Measurements from ENCODE around the gene ZFYVE1. TPM values are rescaled to one million over a fixed set of nuclear protein-coding genes. Genes with fewer than 3 reads are reported as not detected.

ZFYVE1 gene
- total and polyA plus RNA-seq, 2 donors (not counting 3 experiments of a cell fraction or from before 2014, with no cell fraction given) = 27.3 to 29.2 TPM

DNA sequence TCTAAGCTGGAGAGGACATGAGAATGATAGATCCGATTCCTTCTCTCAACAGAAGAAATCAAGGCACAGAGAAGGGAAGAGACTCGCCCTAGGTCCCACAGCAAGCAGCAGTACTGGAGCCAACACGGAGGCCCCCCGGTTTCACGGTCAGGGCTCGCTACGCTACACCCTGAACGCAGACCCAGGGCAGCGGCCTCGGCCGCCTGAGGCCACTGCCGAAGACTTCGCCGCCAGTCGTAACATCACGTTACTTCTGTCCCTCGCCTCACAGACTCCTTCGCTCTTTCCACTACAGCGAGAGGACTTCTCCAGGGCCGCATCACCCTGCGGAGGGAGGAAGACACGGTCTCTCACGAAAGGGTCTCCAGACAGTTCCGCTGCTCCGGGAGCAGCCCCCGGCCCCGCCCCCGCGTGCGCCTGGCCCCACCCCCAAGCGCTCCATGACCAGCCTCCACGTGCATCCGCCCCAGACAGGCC is 101.1 kb downstream of the ZFYVE1 start:
- ChIA-PET POLR2A (interaction anchor here (0.7 kb wide), 1 partner anchor 56 kb away, joined by 5 read pairs; no protein-coding TSS in a partner anchor), CTCF (interaction anchor here (1.2 to 5.2 kb wide), 4 partner anchors 21 to 412 kb away, joined by 3 to 31 read pairs (median 8); no protein-coding TSS in a partner anchor)
- H3K4me3 ChIP-seq (replicated peaks in 1 of 3; ENCODE audit: insufficient read depth in 1 of 3, low read depth in 1 of 3, low read length in 3 of 3) = peak overlapping the region in 2 of 3 experiments; percentile 55 to 67
- no peaks in the 10 kb centered on the region for H3K79me2 ChIP-seq (ENCODE audit: control insufficient read depth, insufficient read depth, low read length)
- H3K4me2 ChIP-seq (ENCODE audit: insufficient read depth, low read length) = peak overlapping the region; percentile 90
- H3K9me1 ChIP-seq (replicated peaks; ENCODE audit: control insufficient read depth, extremely low read depth, insufficient read depth, low read length) = no peaks in the 10 kb centered on the region
- peak overlapping the region; percentile 95 for H2AFZ ChIP-seq (ENCODE audit: low read depth, low read length)
- H3K4me1 ChIP-seq (ENCODE audit: control insufficient read depth, extremely low read depth, insufficient read depth, low read length) = peaks cover 10% of the 10 kb centered on the region
- FAIRE-seq (peak; percentile 18), DNase-seq (ENCODE audit: low read depth, low spot score) (no peak)
- no peaks in the 10 kb centered on the region for H4K20me1 ChIP-seq (replicated peaks; ENCODE audit: control insufficient read depth, extremely low read depth, insufficient read depth, low read length)
- peak overlapping the region; percentile 43 for H3K9ac ChIP-seq (replicated peaks; ENCODE audit: extremely low read depth, insufficient read depth, low read length)
- H3K9me3 ChIP-seq (replicated peaks; ENCODE audit: control insufficient read depth, insufficient read depth, low read length) = no peaks in the 10 kb centered on the region
- no TSS peak for BruUV-seq (replicated peaks)
- intact Hi-C loops (cut with micrococcal nuclease) = loop anchor here (1.0 kb wide), 1 partner anchor 32 kb away; the partner anchor contains the start of gene DPF3
- H3K27ac ChIP-seq (ENCODE audit: insufficient read depth, low read depth, low read length) = peak overlapping the region; percentile 10
- peaks cover 0 to 2% of the 10 kb centered on the region in 2 experiments for H3K27me3 ChIP-seq (ENCODE audit: control insufficient read depth in 2 of 2, insufficient read depth in 2 of 2, low read length in 2 of 2)
- H3K36me3 ChIP-seq (ENCODE audit: control insufficient read depth in 2 of 2, extremely low read depth in 1 of 2, insufficient read depth in 2 of 2, low read length in 2 of 2) = no peaks in the 10 kb centered on the region
- dilution Hi-C loops (cut with MboI; ENCODE audit: extremely low pct_ligation_motif_present, low sequenced_read_pairs) = no loop called here
- TF ChIP-seq, protein P1, sequence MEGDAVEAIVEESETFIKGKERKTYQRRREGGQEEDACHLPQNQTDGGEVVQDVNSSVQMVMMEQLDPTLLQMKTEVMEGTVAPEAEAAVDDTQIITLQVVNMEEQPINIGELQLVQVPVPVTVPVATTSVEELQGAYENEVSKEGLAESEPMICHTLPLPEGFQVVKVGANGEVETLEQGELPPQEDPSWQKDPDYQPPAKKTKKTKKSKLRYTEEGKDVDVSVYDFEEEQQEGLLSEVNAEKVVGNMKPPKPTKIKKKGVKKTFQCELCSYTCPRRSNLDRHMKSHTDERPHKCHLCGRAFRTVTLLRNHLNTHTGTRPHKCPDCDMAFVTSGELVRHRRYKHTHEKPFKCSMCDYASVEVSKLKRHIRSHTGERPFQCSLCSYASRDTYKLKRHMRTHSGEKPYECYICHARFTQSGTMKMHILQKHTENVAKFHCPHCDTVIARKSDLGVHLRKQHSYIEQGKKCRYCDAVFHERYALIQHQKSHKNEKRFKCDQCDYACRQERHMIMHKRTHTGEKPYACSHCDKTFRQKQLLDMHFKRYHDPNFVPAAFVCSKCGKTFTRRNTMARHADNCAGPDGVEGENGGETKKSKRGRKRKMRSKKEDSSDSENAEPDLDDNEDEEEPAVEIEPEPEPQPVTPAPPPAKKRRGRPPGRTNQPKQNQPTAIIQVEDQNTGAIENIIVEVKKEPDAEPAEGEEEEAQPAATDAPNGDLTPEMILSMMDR (IDR thresholded peaks at IDR 0.05; ENCODE audit: extremely low read depth in 1 of 2, insufficient read depth in 1 of 2, low read depth in 1 of 2, low read length in 2 of 2) = no peak
- no peak for TF ChIP-seq JUN (IDR thresholded peaks at IDR 0.05; ENCODE audit: borderline replicate concordance, insufficient read depth, insufficient read length, low read depth)
- TF ChIP-seq FOS (IDR thresholded peaks at IDR 0.05; ENCODE audit: borderline replicate concordance, insufficient read depth, low read length) = no peak
- TF ChIP-seq POLR2AphosphoS5 (IDR thresholded peaks at IDR 0.05; ENCODE audit: insufficient read depth, low read depth, low read length) = no peak
- TF ChIP-seq, protein P2, sequence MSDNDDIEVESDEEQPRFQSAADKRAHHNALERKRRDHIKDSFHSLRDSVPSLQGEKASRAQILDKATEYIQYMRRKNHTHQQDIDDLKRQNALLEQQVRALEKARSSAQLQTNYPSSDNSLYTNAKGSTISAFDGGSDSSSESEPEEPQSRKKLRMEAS (IDR thresholded peaks at IDR 0.05; ENCODE audit: insufficient read depth, insufficient read length) = peak; percentile 12
- no peak for TF ChIP-seq MYC (IDR thresholded peaks at IDR 0.05; ENCODE audit: low read depth, low read length)
